ENCODE data around the gene PRG2. TPM values are rescaled to one million over a fixed set of nuclear protein-coding genes. Genes with fewer than 3 reads are reported as not detected.

Gene PRG2
- total RNA-seq, 4 donors from 2014 or later, result not detected

DNA sequence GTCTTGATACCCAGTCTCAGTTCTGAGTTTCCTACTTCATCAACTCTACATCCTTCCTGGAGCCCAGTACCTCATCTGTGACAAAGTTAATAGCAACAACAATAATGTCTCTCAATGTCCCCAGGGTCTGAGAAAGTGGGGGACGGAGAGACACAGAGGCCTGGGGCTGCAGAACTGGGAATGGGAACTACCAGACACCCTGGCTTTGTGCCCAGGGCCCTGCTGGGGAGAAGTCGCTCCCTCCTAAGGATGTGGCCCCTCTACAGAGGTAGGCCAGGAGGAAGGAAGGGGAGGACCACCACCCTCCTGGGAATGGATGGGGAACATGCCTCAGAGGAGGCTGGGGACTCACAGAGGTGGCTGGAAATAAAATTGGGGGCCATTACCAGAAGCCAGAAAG, 15.0 kb downstream of the PRG2 start:
- no peak for TF ChIP-seq POLR2A (IDR thresholded peaks at IDR 0.05)
- TF ChIP-seq, protein P1, sequence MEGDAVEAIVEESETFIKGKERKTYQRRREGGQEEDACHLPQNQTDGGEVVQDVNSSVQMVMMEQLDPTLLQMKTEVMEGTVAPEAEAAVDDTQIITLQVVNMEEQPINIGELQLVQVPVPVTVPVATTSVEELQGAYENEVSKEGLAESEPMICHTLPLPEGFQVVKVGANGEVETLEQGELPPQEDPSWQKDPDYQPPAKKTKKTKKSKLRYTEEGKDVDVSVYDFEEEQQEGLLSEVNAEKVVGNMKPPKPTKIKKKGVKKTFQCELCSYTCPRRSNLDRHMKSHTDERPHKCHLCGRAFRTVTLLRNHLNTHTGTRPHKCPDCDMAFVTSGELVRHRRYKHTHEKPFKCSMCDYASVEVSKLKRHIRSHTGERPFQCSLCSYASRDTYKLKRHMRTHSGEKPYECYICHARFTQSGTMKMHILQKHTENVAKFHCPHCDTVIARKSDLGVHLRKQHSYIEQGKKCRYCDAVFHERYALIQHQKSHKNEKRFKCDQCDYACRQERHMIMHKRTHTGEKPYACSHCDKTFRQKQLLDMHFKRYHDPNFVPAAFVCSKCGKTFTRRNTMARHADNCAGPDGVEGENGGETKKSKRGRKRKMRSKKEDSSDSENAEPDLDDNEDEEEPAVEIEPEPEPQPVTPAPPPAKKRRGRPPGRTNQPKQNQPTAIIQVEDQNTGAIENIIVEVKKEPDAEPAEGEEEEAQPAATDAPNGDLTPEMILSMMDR (IDR thresholded peaks at IDR 0.05), result no peak
- intact Hi-C loops (cut with DNase I), result no loop called here
- no peak for DNase-seq
- H3K27me3 ChIP-seq, result peaks cover 0 to 26% (median 0%) of the 10 kb centered on the region in 4 donors
- no peak overlapping the region for H3K4me3 ChIP-seq
- 75% methylated on average over 2 of the region's 2 CpGs; no CpG with 5 or more reads in 1 of the 2 donors for WGBS, 2 donors
- H3K4me1 ChIP-seq, result no peaks in the 10 kb centered on the region
- H3K36me3 ChIP-seq, result no peaks in the 10 kb centered on the region
- H3K27ac ChIP-seq, result no peak overlapping the region
- H3K9me3 ChIP-seq, result no peaks in the 10 kb centered on the region

DNA sequence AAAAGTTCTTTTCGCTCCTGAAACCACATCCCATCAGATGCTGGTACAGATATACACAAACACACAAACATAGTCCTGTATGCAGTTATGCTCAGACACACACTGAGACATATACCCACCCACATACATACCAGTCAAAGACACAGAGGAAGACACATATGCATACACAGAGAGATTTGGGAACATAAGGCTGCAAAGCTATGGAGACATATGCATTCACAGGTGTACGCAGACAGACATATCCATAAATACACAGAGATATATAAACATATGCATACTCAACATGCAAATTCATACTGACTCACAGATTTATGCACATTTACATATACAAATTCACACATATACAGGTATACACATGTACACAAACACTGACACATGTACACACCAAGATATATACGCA, 15.5 kb downstream of the PRG2 start:
- intact Hi-C loops (cut with DNase I), result no loop called here
- Histone ChIP-seq H3K4me1 (no peaks in the 10 kb centered on the region), H3K4me3 (no peak overlapping the region), H3K9me3 (no peaks in the 10 kb centered on the region), H3K36me3 (no peaks in the 10 kb centered on the region), H3K27ac (no peak overlapping the region), H3K27me3 (peaks cover 0 to 26% (median 0%) of the 10 kb centered on the region in 4 donors)
- no peak for TF ChIP-seq POLR2A (IDR thresholded peaks at IDR 0.05)
- TF ChIP-seq, protein P1 (IDR thresholded peaks at IDR 0.05), result no peak
- no peak for DNase-seq
- WGBS, 2 donors, result 91 to 99% methylated on average over 3 of the region's 3 CpGs

GRCh38 chr11:57373146-57373545, 17.3 kb downstream of the PRG2 start:
- no peak overlapping the region for H3K27ac ChIP-seq
- peaks cover 0 to 18% (median 0%) of the 10 kb centered on the region in 4 donors for H3K27me3 ChIP-seq
- TF ChIP-seq POLR2A (IDR thresholded peaks at IDR 0.05), result no peak
- TF ChIP-seq, protein P1 (IDR thresholded peaks at IDR 0.05), result no peak
- H3K36me3 ChIP-seq, result no peaks in the 10 kb centered on the region
- no peak overlapping the region for H3K4me3 ChIP-seq
- H3K4me1 ChIP-seq, result no peaks in the 10 kb centered on the region
- no peaks in the 10 kb centered on the region for H3K9me3 ChIP-seq
- WGBS, 2 donors, result 37 to 54% methylated on average over 2 to 3 of the region's 3 CpGs
- intact Hi-C loops (cut with DNase I), result no loop called here
- DNase-seq, result no peak

DNA sequence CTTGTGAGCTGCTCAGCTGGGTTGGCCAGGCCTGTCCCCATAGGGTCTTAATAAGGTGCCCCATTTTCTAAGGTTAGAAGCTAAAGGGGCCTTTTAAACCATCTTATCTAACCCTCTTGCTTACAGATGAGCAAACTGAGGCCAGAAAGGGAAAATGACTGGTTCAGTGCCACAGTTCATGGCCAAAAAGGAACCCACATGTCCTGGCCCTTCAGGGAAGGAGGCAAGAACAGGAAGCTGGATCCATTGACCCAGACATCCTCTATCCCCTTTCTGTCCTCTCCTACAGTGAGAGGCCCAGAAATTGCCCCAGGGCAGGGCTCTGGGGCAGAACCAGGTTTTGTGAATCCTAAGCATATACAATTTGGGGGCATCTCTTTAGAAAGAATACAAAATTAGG, 19.5 kb downstream of the PRG2 start:
- Histone ChIP-seq H3K36me3 (no peaks in the 10 kb centered on the region), H3K4me1 (no peaks in the 10 kb centered on the region), H3K4me3 (no peak overlapping the region), H3K27me3 (peaks cover 0 to 7% (median 0%) of the 10 kb centered on the region in 4 donors), H3K27ac (no peak overlapping the region), H3K9me3 (no peaks in the 10 kb centered on the region)
- TF ChIP-seq, protein P1 (IDR thresholded peaks at IDR 0.05), result no peak
- no peak for TF ChIP-seq POLR2A (IDR thresholded peaks at IDR 0.05)
- DNase-seq, result no peak
- intact Hi-C loops (cut with DNase I), result no loop called here

GRCh38 chr11:57370251-57370650, 20.2 kb downstream of the PRG2 start:
- TF ChIP-seq, protein P1 (IDR thresholded peaks at IDR 0.05), result no peak
- intact Hi-C loops (cut with DNase I), result no loop called here

More at GRCh38 chr11:57370251-57370650, 20.2 kb downstream of the PRG2 start:
- Histone ChIP-seq H3K9me3 (no peaks in the 10 kb centered on the region), H3K36me3 (no peaks in the 10 kb centered on the region), H3K27ac (no peak overlapping the region), H3K27me3 (peaks cover 0 to 7% (median 0%) of the 10 kb centered on the region in 4 donors), H3K4me3 (no peak overlapping the region), H3K4me1 (no peaks in the 10 kb centered on the region)
- no peak for DNase-seq
- 65 to 77% methylated on average over 7 of the region's 7 CpGs for whole genome bisulfite sequencing, 2 donors
